T follicular helper cell (primary cell): ENCODE data around the gene MYO10.
"Not testable (repeated sequence)": the region's sequence is repeated elsewhere in the genome, so short reads cannot be mapped to it uniquely, and the experiment has no call there.

Source experiments
- DNase-seq: peaks from one replicate; pipeline ENCODE4 v3.0.0-alpha.2; 2020; ENCODE audit warnings: low read depth
- total RNA-seq, 2 experiments: gene quantifications; one replicate each; lab custom pipeline; 2026; lab: John Stamatoyannopoulos, UW

Gene MYO10
- total RNA-seq = 0.66 to 1.8 reads per million in 2 experiments

- DNase-seq = peak; percentile 40
Observed at GRCh38 chr5:16936150-16936988, at the start of gene MYO10. MYO10 (minus strand) TSS chr5:16936288; CDS start chr5:16935808, 480 bp downstream.

DNA sequence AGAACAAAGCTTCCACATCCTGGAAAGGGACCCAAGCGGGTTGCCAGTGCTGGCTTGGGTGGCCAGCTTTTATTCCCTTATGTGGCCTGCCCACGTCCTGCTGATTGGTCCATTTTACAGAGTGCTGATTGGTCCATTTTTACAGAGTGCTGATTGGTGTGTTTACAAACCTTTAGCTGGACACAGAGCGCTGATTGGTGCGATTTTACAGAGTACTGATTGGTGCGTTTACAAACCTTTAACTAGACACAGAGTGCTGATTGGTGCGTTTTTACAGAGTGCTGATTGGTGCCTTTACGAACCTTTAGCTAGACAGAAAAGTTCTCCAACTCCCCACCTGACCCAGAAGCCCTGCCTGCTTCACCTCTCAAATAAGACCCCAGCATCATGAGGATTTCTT is 49.2 kb upstream of the MYO10 start:
- not testable (repeated sequence) for DNase-seq

- DNase-seq = no peak
Observed at GRCh38 chr5:16983972-16984371, 47.9 kb upstream of the MYO10 start.

DNA sequence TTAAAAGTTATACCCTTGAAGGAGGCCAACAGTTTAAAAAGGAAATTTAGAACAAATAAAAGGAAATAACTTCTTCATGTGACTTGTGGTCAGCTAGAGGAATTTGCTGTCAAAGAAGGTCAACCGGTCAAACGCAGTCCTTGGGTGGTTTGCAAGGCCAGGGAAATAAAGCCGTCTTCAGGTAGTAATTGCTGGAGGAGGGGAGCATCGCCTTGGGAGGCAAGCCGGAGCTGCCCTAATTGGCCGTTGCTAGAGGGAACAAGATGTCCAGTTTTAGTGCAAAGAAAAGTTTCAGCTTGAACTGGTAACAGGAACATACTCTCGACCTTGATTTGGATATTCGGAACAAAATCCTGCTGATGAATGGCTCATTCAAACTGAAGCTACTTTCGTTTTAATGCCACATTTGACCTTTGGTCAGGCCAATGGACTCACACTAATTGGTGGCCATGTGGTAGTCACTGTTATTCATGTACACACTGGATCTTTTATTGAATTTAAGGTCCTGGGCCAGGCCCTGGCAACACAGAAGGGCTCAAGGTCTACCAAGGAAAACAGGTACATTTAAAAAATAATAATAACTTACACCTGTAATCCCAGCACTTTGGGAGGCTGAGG is 47.0 kb upstream of the MYO10 start:
- DNase-seq = no peak

DNA sequence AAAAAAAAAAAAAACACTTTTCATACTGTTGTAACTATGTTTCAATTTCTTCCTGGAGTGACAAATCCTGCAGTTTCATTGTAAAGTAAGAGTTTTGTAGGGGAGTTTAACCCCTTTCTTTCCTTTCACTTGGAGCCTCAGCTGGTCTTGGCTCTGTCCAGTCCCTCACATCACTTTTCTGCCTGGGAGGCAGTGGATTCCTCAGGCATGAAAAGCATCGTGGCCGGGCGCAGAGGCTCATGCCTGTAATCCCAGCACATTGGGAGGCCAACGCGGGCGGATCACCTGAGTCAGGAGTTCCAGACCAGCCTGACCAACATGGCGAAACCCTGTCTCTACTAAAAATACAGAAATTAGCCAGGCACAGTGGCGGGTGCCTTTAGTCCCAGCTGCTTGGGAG is 45.6 kb upstream of the MYO10 start:
- DNase-seq = no peak

DNA sequence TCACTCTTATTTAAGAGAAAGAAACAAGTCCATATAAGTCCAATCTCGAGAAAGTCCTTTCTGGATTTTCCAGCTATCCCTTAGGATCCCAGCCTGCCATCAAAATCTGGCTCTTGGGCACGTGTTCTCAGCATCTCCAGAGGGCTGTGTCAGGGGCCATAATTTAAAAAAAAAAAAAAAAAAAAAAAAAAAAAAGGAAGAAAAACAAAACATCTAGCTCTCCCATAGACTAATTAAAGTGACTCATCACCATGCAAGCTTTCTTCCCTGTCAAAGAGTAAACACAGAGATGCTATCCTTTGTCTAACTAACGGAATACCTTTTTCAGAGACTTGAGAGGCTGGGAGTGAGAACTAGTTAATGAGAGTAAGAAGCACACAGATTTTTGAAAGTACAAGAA is 44.9 kb upstream of the MYO10 start:
- DNase-seq = no peak

- DNase-seq = no peak
Observed at GRCh38 chr5:16978296-16978695, 42.2 kb upstream of the MYO10 start.

DNA sequence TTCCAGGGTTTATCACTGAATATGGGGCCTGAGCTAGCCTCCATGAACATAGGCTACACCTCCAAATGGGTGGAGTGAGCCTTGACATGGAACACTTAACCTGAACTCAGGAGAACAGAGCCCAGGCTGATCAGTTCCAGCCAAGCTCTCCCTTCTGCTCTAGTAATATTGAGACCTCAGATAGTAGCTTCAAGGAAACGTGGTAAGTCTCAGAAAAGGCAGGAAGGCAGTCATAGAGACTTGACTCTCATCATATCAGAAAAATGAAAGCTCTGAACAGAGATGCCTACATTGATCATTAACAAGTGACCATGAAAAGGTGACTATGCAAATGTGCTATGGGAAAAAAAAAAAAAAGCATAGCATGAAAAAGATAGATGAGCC is 40.5 kb upstream of the MYO10 start:
- no peak for DNase-seq

- DNase-seq = no peak
Observed at GRCh38 chr5:16975950-16976624, 40.0 kb upstream of the MYO10 start.

DNA sequence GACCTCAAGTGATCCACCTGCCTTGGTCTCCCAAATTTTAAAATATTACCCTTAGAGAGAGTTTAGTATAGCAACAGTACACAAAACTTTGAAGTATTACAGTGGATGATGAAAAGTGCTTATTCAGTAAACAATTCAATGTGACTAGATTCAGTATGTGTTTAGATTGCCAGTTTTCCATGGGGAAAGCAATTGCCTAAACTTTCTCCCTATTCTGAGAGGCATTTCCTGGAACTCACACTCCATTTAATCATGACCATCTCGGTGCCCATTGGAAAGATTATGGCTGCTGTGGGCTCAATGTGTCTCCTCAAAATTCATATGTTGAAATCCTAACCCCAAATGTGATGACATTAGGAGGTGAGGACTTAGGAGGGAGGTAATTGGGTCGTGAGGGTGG is 38.9 kb upstream of the MYO10 start:
- no peak for DNase-seq

DNA sequence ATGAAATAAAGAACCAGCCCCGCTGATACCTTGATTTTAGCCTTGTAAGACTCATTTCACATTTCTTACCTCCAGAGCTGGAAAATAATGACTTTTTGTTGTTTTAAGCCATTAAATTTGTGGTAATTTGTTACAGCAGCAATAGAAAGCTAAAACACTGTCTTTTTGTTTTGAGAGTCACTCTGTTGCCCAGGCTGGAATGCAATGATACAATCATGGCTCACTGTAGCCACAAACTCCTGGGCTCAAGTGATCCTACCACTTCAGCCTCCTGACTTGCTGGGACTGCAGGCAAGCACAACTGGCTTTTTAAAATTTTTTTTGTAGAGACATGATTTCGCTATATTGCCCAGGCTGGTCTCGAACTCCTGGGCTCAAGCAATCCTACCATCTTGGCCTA is 34.7 kb upstream of the MYO10 start:
- no peak for DNase-seq

DNA sequence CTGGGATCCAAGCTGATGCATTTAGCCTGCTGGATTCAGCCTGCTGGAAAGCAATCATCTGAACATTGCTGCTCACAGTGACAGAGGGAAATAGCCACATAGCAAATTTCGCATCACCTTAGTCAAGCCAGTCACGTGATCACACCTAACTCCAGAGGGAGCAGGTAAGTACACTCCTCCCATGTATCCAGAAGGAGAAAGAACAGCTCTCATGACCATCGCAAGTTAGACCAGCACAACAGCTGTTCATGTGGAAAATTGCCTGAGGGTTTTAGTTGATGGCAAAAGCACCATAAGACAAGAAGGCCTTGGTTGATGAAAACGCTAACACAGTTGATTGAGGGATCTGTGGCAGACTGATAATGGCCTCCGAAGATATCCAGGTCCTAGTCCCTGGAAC is 34.2 kb upstream of the MYO10 start:
- DNase-seq = no peak

DNA sequence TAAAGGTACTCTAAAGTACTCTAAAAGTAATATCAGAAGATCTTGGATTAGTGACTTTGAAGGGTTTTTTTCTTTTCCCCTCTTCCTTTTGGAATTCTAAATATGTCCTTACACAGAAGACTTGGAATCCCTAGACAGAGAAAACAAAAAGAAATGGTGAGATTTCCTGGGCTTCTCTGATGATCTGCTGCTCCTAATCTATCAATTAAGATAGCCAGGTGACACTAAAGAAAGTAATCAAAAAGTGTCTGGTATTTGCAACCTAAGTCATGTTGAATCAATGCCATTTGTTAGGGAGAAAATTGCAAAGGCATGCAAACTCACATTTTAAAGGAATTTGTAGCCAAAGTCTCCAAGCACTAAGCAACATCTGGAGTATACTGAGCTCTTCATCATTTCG is 29.5 kb upstream of the MYO10 start:
- no peak for DNase-seq

DNA sequence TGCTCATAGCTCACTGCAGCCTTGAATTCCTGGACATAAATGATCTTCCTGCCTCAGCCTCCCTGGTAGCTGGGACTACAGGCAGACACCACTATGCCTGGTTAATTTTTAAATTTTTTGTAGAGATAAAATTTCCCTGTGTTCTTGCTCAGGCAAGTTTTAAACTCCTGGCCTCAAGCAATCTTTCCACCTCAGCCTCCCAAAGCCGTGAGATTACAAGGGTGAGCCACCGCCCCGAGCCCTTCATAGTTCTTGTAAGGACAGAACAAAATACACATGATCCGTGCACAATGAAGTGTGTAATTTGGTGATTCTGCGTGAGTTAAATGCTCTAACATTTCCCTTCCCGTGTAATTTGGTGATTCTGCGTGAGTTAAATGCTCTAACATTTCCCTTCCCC is 27.7 kb upstream of the MYO10 start:
- no peak for DNase-seq

GRCh38 chr5:16961131-16961530 is 25.0 kb upstream of the MYO10 start:
- DNase-seq = no peak

DNA sequence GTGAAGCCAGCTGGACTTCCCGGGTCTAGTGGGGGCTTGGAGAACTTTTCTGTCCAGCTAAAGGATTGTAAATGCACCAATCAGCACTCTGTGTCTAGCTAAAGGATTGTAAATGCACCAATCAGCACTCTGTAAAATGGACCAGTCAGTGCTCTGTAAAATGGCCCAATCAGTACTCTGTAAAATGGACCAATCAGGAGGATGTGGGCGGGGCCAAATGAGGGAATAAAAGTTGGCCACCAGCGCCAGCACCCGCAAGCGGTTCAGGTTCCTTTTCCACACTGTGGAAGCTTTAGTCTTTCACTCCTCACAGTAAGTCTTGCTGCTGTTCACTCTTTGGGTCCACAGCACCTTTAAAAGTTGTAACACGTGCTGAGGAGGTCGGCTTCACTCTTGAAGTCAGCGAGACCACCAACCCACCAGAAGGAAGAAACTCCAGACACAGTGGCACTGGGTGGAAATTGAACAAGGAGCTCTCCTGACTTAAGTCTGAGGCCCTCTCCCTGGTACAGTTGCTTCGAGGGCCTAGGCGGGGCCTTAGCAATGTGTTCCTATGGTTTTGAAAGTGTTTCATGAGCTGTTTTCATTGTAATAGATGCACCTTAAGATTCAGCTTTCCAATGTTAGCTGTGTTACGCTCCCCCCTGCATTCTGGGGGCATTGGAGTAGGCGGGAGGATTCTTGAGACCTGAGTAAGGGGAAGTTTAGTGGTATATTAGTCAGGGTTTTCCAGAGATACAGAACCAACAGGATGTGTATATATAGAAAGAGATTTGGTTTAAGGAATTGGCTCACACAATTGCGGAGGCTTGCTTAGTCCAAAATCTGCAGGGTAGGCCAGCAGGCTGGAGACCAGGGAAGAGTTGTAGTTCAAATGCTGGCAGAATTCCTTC is 21.5 kb upstream of the MYO10 start:
- DNase-seq = no peak

GRCh38 chr5:16953729-16954128 is 17.6 kb upstream of the MYO10 start:
- DNase-seq = no peak

- DNase-seq = no peak
Observed at GRCh38 chr5:16952968-16953671, 17.0 kb upstream of the MYO10 start.

GRCh38 chr5:16946725-16947124 is 10.6 kb upstream of the MYO10 start:
- DNase-seq = no peak

DNA sequence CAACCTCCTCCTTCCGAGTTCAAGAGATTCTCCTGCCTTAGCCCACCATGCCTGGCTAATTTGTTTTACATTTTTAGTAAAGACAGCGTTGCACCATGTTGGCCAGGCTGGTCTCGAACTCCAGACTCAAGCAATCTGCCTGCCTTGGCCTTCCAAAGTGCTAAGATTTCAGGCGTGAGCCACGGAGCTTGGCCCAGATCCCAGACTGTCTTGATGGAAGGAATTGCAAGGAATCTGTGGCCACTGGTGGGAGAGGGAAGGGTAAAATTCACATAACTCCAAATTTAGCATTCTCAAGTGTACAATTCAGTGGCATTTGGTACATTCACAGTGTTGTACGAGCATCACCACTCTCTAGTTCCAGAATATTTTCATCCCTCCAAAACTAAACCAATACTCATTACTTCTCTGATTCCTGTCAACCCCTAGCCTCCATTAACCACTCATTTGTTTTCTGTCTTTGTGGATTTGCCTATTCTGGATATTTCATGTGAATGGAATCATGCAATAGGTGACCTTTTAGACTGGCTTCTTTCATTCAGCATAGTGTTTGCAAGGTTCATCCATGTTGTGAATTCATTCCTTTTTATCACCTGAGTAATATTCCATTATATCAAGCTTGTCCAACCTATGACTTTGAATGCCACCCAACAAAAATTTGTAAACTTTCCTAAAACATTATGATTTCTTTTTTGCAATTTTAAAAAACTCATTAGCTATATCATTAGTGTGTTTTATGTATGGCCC is 8.9 kb upstream of the MYO10 start:
- DNase-seq = no peak
